Left ventricle myocardium inferior (tissue), 1 donor: ENCODE data around the gene NAT16. TPM values are rescaled to one million over a fixed set of nuclear protein-coding genes. Genes with fewer than 3 reads are reported as not detected.

ENCODE experiments used
- DNase-seq: peaks from one replicate; pipeline ENCODE4 v3.0.0-alpha.2; 2020
- H3K27ac ChIP-seq: fragments of 200-600 bp; replicated peaks from 2 replicates; pipeline ENCODE4 v1.8.0; 2021
- H3K27me3 ChIP-seq: fragments of 200-600 bp; 2 replicates; pipeline ENCODE4 v1.8.0; 2021; ENCODE audit warnings: low read depth
- H3K36me3 ChIP-seq: fragments of 200-600 bp; 2 replicates; pipeline ENCODE4 v1.8.0; 2021
- H3K4me1 ChIP-seq: fragments of 200-600 bp; 2 replicates; pipeline ENCODE4 v1.8.0; 2021
- H3K4me3 ChIP-seq: fragments of 200-600 bp; 2 replicates; pipeline ENCODE4 v1.8.0; 2021; ENCODE audit warnings: mild to moderate bottlenecking, moderate library complexity
- H3K9me3 ChIP-seq: fragments of 200-600 bp; replicated peaks from 2 replicates; pipeline ENCODE4 v1.8.0; 2021
- CTCF ChIP-seq: fragments of 200-600 bp; IDR thresholded peaks from 2 replicates; pipeline ENCODE4 v1.8.0; 2021; ENCODE audit warnings: antibody characterized with exemption, mild to moderate bottlenecking, borderline replicate concordance
- intact Hi-C: fragments of 100-400 bp; cut with micrococcal nuclease; formaldehyde crosslinking; loops from one replicate; pipeline ENCODE4 v1.11.0; 2022
- total RNA-seq: library from RNA; stranded (reverse); fragmentation: NEBNext Ultra II Directional; extraction: Animal tissue kit (Norgen Biotek cat#: 25700); gene quantifications from one replicate; pipeline ENCODE4 v1.2.1, GENCODE V29; 2021
- donor health status: DM: no; HTN: yes; CAD: no; lungs with severe emphysema.

Gene NAT16
- total RNA-seq, 1 donor from 2014 or later, result not detected

- peaks cover 46% of the 10 kb centered on the region for H3K36me3 ChIP-seq
- H3K4me3 ChIP-seq, result peak overlapping the region; percentile 81
- H3K9me3 ChIP-seq, result no peaks in the 10 kb centered on the region
- H3K4me1 ChIP-seq, result peaks cover 60% of the 10 kb centered on the region
- no peak for TF ChIP-seq CTCF
- intact Hi-C loops, result no loop called here
- DNase-seq, result no peak
- H3K27ac ChIP-seq, result peak overlapping the region; percentile 93
- H3K27me3 ChIP-seq, result no peaks in the 10 kb centered on the region
These were observed 36.1 kb upstream of the NAT16 start for GRCh38 chr7:101216001-101216859.

GRCh38 chr7:101212014-101212413 lies 31.9 kb upstream of the NAT16 start:
- Histone ChIP-seq H3K27me3 (no peaks in the 10 kb centered on the region), H3K36me3 (peaks cover 84% of the 10 kb centered on the region), H3K27ac (no peak overlapping the region), H3K9me3 (no peaks in the 10 kb centered on the region), H3K4me3 (no peak overlapping the region), H3K4me1 (peaks cover 25% of the 10 kb centered on the region)
- intact Hi-C loops, result no loop called here
- no peak for TF ChIP-seq CTCF
- no peak for DNase-seq

GRCh38 chr7:101211501-101211900 lies 31.4 kb upstream of the NAT16 start:
- H3K36me3 ChIP-seq, result peaks cover 84% of the 10 kb centered on the region
- H3K27ac ChIP-seq, result no peak overlapping the region
- no peak for DNase-seq
- TF ChIP-seq CTCF, result no peak
- peaks cover 20% of the 10 kb centered on the region for H3K4me1 ChIP-seq
- intact Hi-C loops, result no loop called here
- no peaks in the 10 kb centered on the region for H3K27me3 ChIP-seq
- no peaks in the 10 kb centered on the region for H3K9me3 ChIP-seq
- no peak overlapping the region for H3K4me3 ChIP-seq

GRCh38 chr7:101210143-101210542 lies 30.1 kb upstream of the NAT16 start:
- H3K27me3 ChIP-seq, result no peaks in the 10 kb centered on the region
- H3K9me3 ChIP-seq, result no peaks in the 10 kb centered on the region
- H3K36me3 ChIP-seq, result peaks cover 85% of the 10 kb centered on the region
- H3K27ac ChIP-seq, result no peak overlapping the region
- H3K4me1 ChIP-seq, result peaks cover 6% of the 10 kb centered on the region
- no peak for DNase-seq
- no peak for TF ChIP-seq CTCF
- intact Hi-C loops, result no loop called here
- H3K4me3 ChIP-seq, result no peak overlapping the region

GRCh38 chr7:101208794-101209193 lies 28.7 kb upstream of the NAT16 start:
- Histone ChIP-seq H3K27ac (no peak overlapping the region), H3K4me1 (no peaks in the 10 kb centered on the region), H3K4me3 (no peak overlapping the region), H3K9me3 (no peaks in the 10 kb centered on the region), H3K36me3 (peaks cover 72% of the 10 kb centered on the region), H3K27me3 (peaks cover 4% of the 10 kb centered on the region)
- intact Hi-C loops, result no loop called here
- no peak for DNase-seq
- no peak for TF ChIP-seq CTCF
